Chondrocyte (in vitro differentiated cells): ENCODE measurements around the gene PNMA8C. TPM values are rescaled to one million over a fixed set of nuclear protein-coding genes. Genes with fewer than 3 reads are reported as not detected.

ENCODE experiments used
- DNase-seq: peaks from one replicate; pipeline ENCODE4 v3.0.0; 2021; ENCODE audit warnings: mixed read lengths, low spot score
- H3K27ac Mint-ChIP-seq: one replicate; pipeline ENCODE4 v1.8.0; 2021; ENCODE audit warnings: mild to moderate bottlenecking, moderate library complexity, mixed read lengths; ENCODE audit not compliant: unreplicated experiment
- H3K27me3 Mint-ChIP-seq: 2 replicates; pipeline ENCODE4 v1.8.0; 2021; ENCODE audit warnings: low read depth, mixed read lengths
- H3K36me3 Mint-ChIP-seq: 2 replicates; pipeline ENCODE4 v1.8.0; 2021; ENCODE audit warnings: low read depth, mixed read lengths
- H3K4me1 Mint-ChIP-seq: 2 replicates; pipeline ENCODE4 v1.8.0; 2021; ENCODE audit warnings: low read depth, mild to moderate bottlenecking, mixed read lengths
- H3K4me3 Mint-ChIP-seq: one replicate; pipeline ENCODE4 v1.8.0; 2021; ENCODE audit warnings: mild to moderate bottlenecking, moderate library complexity, mixed read lengths; ENCODE audit not compliant: unreplicated experiment
- H3K9me3 Mint-ChIP-seq: 2 replicates; pipeline ENCODE4 v1.8.0; 2021; ENCODE audit warnings: low read depth, mixed read lengths
- CTCF ChIP-seq: fragments of 200-600 bp; sonication (generic); IDR thresholded peaks from 2 replicates; pipeline ENCODE4 v1.5.0; 2021; ENCODE audit warnings: antibody characterized with exemption, mild to moderate bottlenecking, moderate library complexity
- total RNA-seq: library from RNA; stranded (reverse); gene quantifications from 3 replicates; pipeline ENCODE4 v1.2.1, GENCODE V29; 2021

Gene PNMA8C
- total RNA-seq, 1 donor from 2014 or later = 0.20 TPM

GRCh38 chr19:46427518-46428045, 1.2 kb downstream of the PNMA8C start:
- TF ChIP-seq CTCF = no peak
- Mint-ChIP-seq H3K36me3 (no peaks in the 10 kb centered on the region), H3K9me3 (no peaks in the 10 kb centered on the region), H3K27ac (no peak overlapping the region), H3K27me3 (no peaks in the 10 kb centered on the region), H3K4me1 (peaks cover 25% of the 10 kb centered on the region), H3K4me3 (no peak overlapping the region)
- DNase-seq = no peak

GRCh38 chr19:46426506-46427162, 2.1 kb downstream of the PNMA8C start:
- TF ChIP-seq CTCF = no peak
- Mint-ChIP-seq H3K27me3 (no peaks in the 10 kb centered on the region), H3K27ac (peak overlapping the region; percentile 34), H3K4me1 (peaks cover 25% of the 10 kb centered on the region), H3K36me3 (no peaks in the 10 kb centered on the region), H3K9me3 (no peaks in the 10 kb centered on the region), H3K4me3 (peak overlapping the region; percentile 73)
- no peak for DNase-seq

- H3K4me3 Mint-ChIP-seq = peak overlapping the region; percentile 73
- H3K27me3 Mint-ChIP-seq = no peaks in the 10 kb centered on the region
- no peaks in the 10 kb centered on the region for H3K9me3 Mint-ChIP-seq
- H3K27ac Mint-ChIP-seq = no peak overlapping the region
- H3K4me1 Mint-ChIP-seq = peaks cover 25% of the 10 kb centered on the region
- no peak for DNase-seq
- no peaks in the 10 kb centered on the region for H3K36me3 Mint-ChIP-seq
- TF ChIP-seq CTCF = no peak
These were observed 2.7 kb downstream of the PNMA8C start for GRCh38 chr19:46426035-46426505.

GRCh38 chr19:46423188-46423587, 5.5 kb downstream of the PNMA8C start:
- H3K4me1 Mint-ChIP-seq = peaks cover 16% of the 10 kb centered on the region
- H3K9me3 Mint-ChIP-seq = no peaks in the 10 kb centered on the region
- H3K27ac Mint-ChIP-seq = no peak overlapping the region
- no peaks in the 10 kb centered on the region for H3K27me3 Mint-ChIP-seq
- H3K4me3 Mint-ChIP-seq = no peak overlapping the region
- no peak for DNase-seq
- no peak for TF ChIP-seq CTCF
- no peaks in the 10 kb centered on the region for H3K36me3 Mint-ChIP-seq

- no peak for DNase-seq
- Mint-ChIP-seq H3K9me3 (no peaks in the 10 kb centered on the region), H3K27ac (no peak overlapping the region), H3K27me3 (no peaks in the 10 kb centered on the region), H3K36me3 (no peaks in the 10 kb centered on the region), H3K4me3 (no peak overlapping the region), H3K4me1 (peaks cover 17% of the 10 kb centered on the region)
- TF ChIP-seq CTCF = no peak
These were observed 6.4 kb downstream of the PNMA8C start for GRCh38 chr19:46422344-46422743.
